22Rv1 (cell line): ENCODE data around the gene PRPS2.
A peak's percentile ranks its signal among the peaks of the same experiment; 100 is the strongest.

Experiments used
- H3K27ac ChIP-seq: fragments of 450-650 bp; 2 replicates; pipeline ENCODE4 v1.5.1; 2017
- CTCF ChIP-seq: fragments of 450-650 bp; IDR thresholded peaks from 2 replicates; pipeline ENCODE4 v1.5.1; 2017; ENCODE audit warnings: mild to moderate bottlenecking
- ZFX ChIP-seq: fragments of 450-650 bp; IDR thresholded peaks from 2 replicates; pipeline ENCODE4 v1.6.1; 2017; ENCODE audit warnings: antibody characterized with exemption, borderline replicate concordance

PRPS2 gene

DNA sequence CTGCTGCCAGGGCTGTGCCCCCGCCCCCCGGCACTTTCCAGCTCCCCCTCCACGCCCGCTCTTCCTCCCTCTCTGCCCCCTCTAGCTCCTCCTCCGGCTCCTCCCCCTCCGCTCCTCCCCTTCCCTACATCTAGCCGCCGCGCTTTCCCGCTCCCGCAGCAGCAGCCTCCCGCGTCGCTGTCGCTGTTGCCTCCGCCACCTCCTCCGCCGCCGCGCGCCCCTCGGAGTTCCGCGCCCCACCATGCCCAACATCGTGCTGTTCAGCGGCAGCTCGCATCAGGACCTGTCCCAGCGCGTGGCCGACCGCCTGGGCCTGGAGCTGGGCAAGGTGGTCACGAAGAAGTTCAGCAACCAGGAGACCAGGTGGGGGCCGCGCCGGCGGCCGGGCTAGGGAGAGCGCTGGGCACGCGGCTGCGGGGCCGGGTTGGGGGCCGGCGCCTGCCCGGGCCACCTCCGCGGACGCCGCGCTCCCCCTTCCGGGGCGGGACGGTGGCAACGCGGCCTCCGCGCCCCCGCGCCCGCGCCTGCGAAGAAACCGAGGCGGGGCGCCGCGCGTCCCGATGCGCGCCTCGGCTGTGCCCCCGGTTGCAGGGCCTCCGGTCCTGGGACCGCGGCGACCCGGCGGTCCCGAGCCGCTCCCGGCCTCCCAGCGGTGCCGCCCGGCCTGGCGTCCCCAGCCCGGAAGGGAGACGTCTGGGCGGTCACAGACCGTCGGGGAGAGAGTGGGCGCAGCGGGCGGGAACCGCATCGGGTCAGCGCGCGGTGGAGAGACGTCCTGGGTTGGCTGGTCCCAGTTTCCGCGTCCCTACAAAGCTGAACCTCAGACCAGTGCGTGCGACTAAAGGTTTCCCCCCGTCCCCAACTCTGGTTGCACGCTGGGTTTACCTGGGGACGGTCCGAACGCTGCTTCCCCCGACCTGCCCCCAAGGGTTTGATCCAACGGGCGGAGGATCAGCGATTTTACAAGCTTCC is at the start of gene PRPS2:
Gene PRPS2 (plus strand): TSS at position 156 of the 972 bp plus-strand sequence. CDS start 86 bp downstream, at position 242.
- TF ChIP-seq CTCF (no peak), ZFX (no peak)
- H3K27ac ChIP-seq: 0 out of 2 replicates have a peak within 1 kb of the TSS, but pooled peaks have one; percentile 34

DNA sequence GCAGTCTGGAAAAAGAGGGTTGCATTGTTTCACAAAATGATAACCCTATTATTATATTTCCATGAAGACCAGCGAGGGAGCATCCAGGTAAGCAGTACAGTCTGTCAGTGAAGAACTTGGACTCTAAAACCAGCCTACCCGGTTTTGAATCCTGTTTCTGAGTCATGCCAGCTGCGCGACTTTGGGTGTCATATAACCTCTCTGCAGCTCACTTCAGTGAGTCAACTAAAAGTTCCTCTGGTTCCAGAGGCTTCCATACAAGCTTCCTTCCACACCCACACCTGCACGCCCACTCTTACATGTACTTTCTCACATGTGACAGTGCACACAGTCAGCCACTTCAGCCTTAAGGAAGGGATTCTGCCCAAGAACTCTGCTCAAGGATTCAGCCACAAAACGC is 49.8 kb upstream of the PRPS2 start:
- peak overlapping the region; percentile 40 for H3K27ac ChIP-seq

DNA sequence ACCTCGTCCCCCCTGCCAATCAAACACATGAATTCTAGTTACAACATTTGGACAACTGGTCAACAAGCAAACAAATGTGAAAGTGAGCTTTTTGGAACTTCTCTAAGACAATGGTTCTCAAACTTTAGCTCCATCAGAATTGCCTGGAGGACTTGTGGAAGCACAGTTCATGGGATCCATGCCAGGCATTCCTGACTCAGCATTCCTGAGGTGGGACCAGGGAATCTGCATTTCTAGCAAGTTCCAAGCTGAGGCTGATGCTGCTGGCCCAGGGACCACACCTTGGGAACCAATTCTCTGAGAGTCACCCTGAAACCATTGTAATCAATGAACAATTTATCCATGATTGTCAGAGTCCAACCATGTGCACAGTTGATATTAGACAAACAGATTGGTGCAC is 43.8 kb upstream of the PRPS2 start:
- no peak for TF ChIP-seq ZFX
- TF ChIP-seq CTCF: no peak
- peak overlapping the region; percentile 57 for H3K27ac ChIP-seq

More for the DNA sequence above, 49.8 kb upstream of the PRPS2 start:
- no peak for TF ChIP-seq ZFX

GRCh38 chrX:12751887-12752286 is 39.3 kb upstream of the PRPS2 start:
- no peak for TF ChIP-seq CTCF
- TF ChIP-seq ZFX: no peak
- H3K27ac ChIP-seq: no peak overlapping the region

GRCh38 chrX:12753366-12753765 is 37.8 kb upstream of the PRPS2 start:
- TF ChIP-seq ZFX (no peak), CTCF (no peak)
- H3K27ac ChIP-seq: no peak overlapping the region

- H3K27ac ChIP-seq: no peak overlapping the region
- TF ChIP-seq ZFX: no peak
- no peak for TF ChIP-seq CTCF
Observed at GRCh38 chrX:12758291-12758690, 32.9 kb upstream of the PRPS2 start.

DNA sequence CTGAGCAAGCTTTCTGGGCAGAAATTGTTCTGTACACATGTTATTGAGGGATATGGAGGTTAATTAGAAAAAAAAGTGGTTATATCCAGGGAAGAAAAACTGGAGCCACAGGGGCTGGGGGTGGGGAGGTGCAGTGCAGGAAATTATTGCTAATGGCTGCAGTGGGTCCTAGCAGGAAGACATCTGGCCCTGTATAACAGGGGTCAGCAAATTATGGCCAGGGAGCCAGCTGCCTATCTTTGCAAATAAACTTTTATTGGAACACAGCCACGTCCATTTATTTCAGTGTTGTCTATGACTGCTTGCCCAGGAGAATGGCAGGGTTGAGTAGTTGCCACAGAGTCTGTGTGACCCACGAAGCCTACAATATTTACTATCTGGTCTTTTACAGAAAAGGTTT is 23.4 kb upstream of the PRPS2 start:
- H3K27ac ChIP-seq: no peak overlapping the region
- TF ChIP-seq ZFX (no peak), CTCF (no peak)
